Measurements from ENCODE around the gene ATP2C2.

DNA sequence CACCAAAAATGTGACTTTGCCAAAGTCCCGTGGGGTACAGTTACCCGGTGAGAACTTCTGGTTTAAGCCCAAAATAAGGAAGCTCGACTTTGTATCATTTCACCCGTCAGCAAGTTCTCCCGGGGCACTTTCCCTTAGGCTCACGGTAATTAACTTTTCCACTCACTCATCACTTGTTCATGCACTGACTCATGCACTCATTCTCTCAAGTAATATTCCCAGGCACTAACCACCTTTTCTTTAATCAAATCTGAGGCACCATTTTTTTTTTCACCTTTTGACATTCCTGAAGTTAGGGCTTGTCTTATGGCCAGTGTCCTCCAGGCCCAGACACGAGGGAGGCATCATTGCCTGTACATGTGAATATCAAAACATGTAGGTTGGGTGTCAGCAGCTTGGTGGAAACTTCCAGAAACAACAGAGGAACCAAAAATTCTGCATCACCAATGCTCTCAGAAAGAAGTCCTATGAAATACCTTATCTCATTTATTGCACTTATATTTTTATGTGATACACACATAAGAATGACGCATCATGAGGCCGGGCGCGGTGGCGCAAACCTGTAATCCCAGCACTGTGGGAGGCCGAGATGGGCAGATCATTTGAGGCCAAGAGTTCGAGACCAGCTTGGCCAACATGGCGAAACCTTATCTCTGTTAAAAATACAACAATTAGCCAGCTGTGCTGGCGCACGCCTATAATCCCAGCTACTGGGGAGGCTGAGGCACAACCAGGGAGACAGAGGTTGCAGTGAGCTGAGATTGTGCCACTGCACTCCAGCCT, 36.1 kb upstream of the ATP2C2 start:
- TF ChIP-seq CTCF (IDR thresholded peaks at IDR 0.05) = no peak
- no peak for TF ChIP-seq POLR2A (IDR thresholded peaks at IDR 0.05)
